ENCODE data around the gene GDAP2.

GDAP2 gene

GRCh38 chr1:117904485-117904884 is 24.9 kb downstream of the GDAP2 start:
- no peak overlapping the region for H3K27ac ChIP-seq
- no peak for TF ChIP-seq CTCF (conservative IDR thresholded peaks at IDR 0.05)

- H3K27ac ChIP-seq = no peak overlapping the region
- TF ChIP-seq CTCF (conservative IDR thresholded peaks at IDR 0.05) = no peak
Observed at GRCh38 chr1:117902944-117903343, 26.5 kb downstream of the GDAP2 start.

- H3K27ac ChIP-seq = no peak overlapping the region
- TF ChIP-seq CTCF (conservative IDR thresholded peaks at IDR 0.05) = no peak
Observed at GRCh38 chr1:117899801-117900200, 29.6 kb downstream of the GDAP2 start.

- TF ChIP-seq CTCF (conservative IDR thresholded peaks at IDR 0.05) = no peak
- no peak overlapping the region for H3K27ac ChIP-seq
Observed at GRCh38 chr1:117897551-117897950, 31.9 kb downstream of the GDAP2 start.

- peak; percentile 81 for TF ChIP-seq CTCF (conservative IDR thresholded peaks at IDR 0.05)
- H3K27ac ChIP-seq = no peak overlapping the region
Observed at GRCh38 chr1:117895482-117896114, 33.8 kb downstream of the GDAP2 start.

- no peak for TF ChIP-seq CTCF (conservative IDR thresholded peaks at IDR 0.05)
- no peak overlapping the region for H3K27ac ChIP-seq
Observed at GRCh38 chr1:117894078-117894477, 35.3 kb downstream of the GDAP2 start.

- no peak for TF ChIP-seq CTCF (conservative IDR thresholded peaks at IDR 0.05)
Observed at GRCh38 chr1:117892512-117892911, 36.9 kb downstream of the GDAP2 start.

More at GRCh38 chr1:117892512-117892911, 36.9 kb downstream of the GDAP2 start:
- no peak overlapping the region for H3K27ac ChIP-seq

Data from VCaP (cell line).